HepG2 (cell line): Measurements from ENCODE around the gene TJP2. TPM values are rescaled to one million over a fixed set of nuclear protein-coding genes. Genes with fewer than 3 reads are reported as not detected.

Experiments
- BRF2 ChIP-seq: sonication (generic); formaldehyde crosslinking; IDR thresholded peaks from 2 replicates; pipeline ENCODE4 v1.8.1; 2022; ENCODE audit warnings: mild to moderate bottlenecking, missing genetic modification reagents
- ELF3 ChIP-seq: IDR thresholded peaks from 2 replicates; pipeline ENCODE4 v1.6.1; 2016; ENCODE audit warnings: missing genetic modification reagents, missing compliant biosample characterization
- FOXO4 ChIP-seq: sonication (generic); formaldehyde crosslinking; conservative IDR thresholded peaks from 2 replicates; pipeline ENCODE4 v1.8.1; 2023; ENCODE audit warnings: missing genetic modification reagents
- GPN1 ChIP-seq: sonication (generic); formaldehyde crosslinking; IDR thresholded peaks from 2 replicates; pipeline ENCODE4 v1.5.1; 2020; ENCODE audit warnings: missing genetic modification reagents, borderline replicate concordance
- HIC2 ChIP-seq: sonication (generic); formaldehyde crosslinking; IDR thresholded peaks from 2 replicates; pipeline ENCODE4 v1.9.0; 2022; ENCODE audit warnings: low read depth, missing genetic modification reagents
- IKZF4 ChIP-seq: sonication (generic); formaldehyde crosslinking; IDR thresholded peaks from 2 replicates; pipeline ENCODE4 v1.5.1; 2020; ENCODE audit warnings: borderline replicate concordance, mild to moderate bottlenecking, low read depth, missing genetic modification reagents; ENCODE audit errors: not compliant biosample characterization
- KDM5A ChIP-seq: fragments of 200-600 bp; sonication (generic); IDR thresholded peaks from 2 replicates; pipeline ENCODE4 v1.7.0; 2018; ENCODE audit warnings: antibody characterized with exemption, mild to moderate bottlenecking, low read length, borderline replicate concordance
- RBAK ChIP-seq: sonication (generic); formaldehyde crosslinking; IDR thresholded peaks from 2 replicates; pipeline ENCODE4 v1.5.1; 2020; ENCODE audit warnings: mild to moderate bottlenecking, missing genetic modification reagents
- RBFOX2 ChIP-seq: fragments of 200-400 bp; formaldehyde crosslinking; IDR thresholded peaks from 2 replicates; pipeline ENCODE4 v1.6.1; 2017; ENCODE audit warnings: low read depth, mild to moderate bottlenecking, low read length
- SCMH1 ChIP-seq: sonication (generic); formaldehyde crosslinking; IDR thresholded peaks from 2 replicates; pipeline ENCODE4 v1.9.0; 2021; ENCODE audit warnings: missing genetic modification reagents, mild to moderate bottlenecking, borderline replicate concordance
- SYNCRIP ChIP-seq: fragments of 200-400 bp; formaldehyde crosslinking; IDR thresholded peaks from 2 replicates; pipeline ENCODE4 v1.6.1; 2018; ENCODE audit warnings: mild to moderate bottlenecking, low read depth, low read length; ENCODE audit not compliant: insufficient read depth
- TERF1 ChIP-seq: sonication (generic); formaldehyde crosslinking; IDR thresholded peaks from 2 replicates; pipeline ENCODE4 v1.8.0; 2022; ENCODE audit warnings: mild to moderate bottlenecking, missing genetic modification reagents, moderate library complexity
- TRIM24 ChIP-seq: sonication (generic); formaldehyde crosslinking; IDR thresholded peaks from 2 replicates; pipeline ENCODE4 v1.8.0; 2022; ENCODE audit warnings: mild to moderate bottlenecking, missing genetic modification reagents
- ZBTB44 ChIP-seq: sonication (generic); formaldehyde crosslinking; IDR thresholded peaks from 2 replicates; pipeline ENCODE4 v1.4.0; 2020; ENCODE audit warnings: missing genetic modification reagents
- ZFP82 ChIP-seq: sonication (generic); formaldehyde crosslinking; IDR thresholded peaks from 2 replicates; pipeline ENCODE4 v1.5.1; 2020; ENCODE audit warnings: mild to moderate bottlenecking, missing genetic modification reagents, borderline replicate concordance
- ZNF292 ChIP-seq: sonication (generic); formaldehyde crosslinking; IDR thresholded peaks from 2 replicates; pipeline ENCODE4 v1.8.1; 2022; ENCODE audit warnings: mild to moderate bottlenecking, low read depth, missing genetic modification reagents, borderline replicate concordance
- ZNF451 ChIP-seq: sonication (generic); formaldehyde crosslinking; IDR thresholded peaks from 2 replicates; pipeline ENCODE4 v1.5.0; 2020; ENCODE audit warnings: mild to moderate bottlenecking, missing genetic modification reagents
- ZNF569 ChIP-seq: sonication (generic); formaldehyde crosslinking; IDR thresholded peaks from 2 replicates; pipeline ENCODE4 v1.5.0; 2020; ENCODE audit warnings: mild to moderate bottlenecking, missing genetic modification reagents, moderate library complexity, borderline replicate concordance
- ZNF580 ChIP-seq: IDR thresholded peaks from 2 replicates; pipeline ENCODE4 v1.6.1; 2016; ENCODE audit warnings: low read depth, borderline replicate concordance
- ZNF589 ChIP-seq: sonication (generic); formaldehyde crosslinking; conservative IDR thresholded peaks from 2 replicates; pipeline ENCODE4 v1.8.0; 2022; ENCODE audit warnings: mild to moderate bottlenecking, moderate library complexity, missing genetic modification reagents
- ZNF605 ChIP-seq: sonication (generic); formaldehyde crosslinking; IDR thresholded peaks from 2 replicates; pipeline ENCODE4 v1.8.0; 2022; ENCODE audit warnings: mild to moderate bottlenecking, missing genetic modification reagents
- ZNF713 ChIP-seq: sonication (generic); formaldehyde crosslinking; IDR thresholded peaks from 2 replicates; pipeline ENCODE4 v1.4.0; 2020; ENCODE audit warnings: mild to moderate bottlenecking, missing genetic modification reagents
- ZSCAN21 ChIP-seq: sonication (generic); formaldehyde crosslinking; IDR thresholded peaks from 2 replicates; pipeline ENCODE4 v1.8.0; 2022; ENCODE audit warnings: mild to moderate bottlenecking, missing genetic modification reagents, moderate library complexity, borderline replicate concordance
- polyA plus RNA-seq, 8 experiments: library from polyadenylated mRNA; depleted of rRNA in 3 of 8; stranded (reverse) in 7 of 8; unstranded in 1 of 8; fragments of >200 nt; fragmentation: Illumina TruSeq in 4 of 8; extraction: Trizol in 4 of 8; gene quantifications; 2 replicates each; pipeline versions ENCODE4 v1.2.1 to v1.2.3, GENCODE V29; 2011 to 2016; ENCODE audit warnings: low read depth in 4 of 8, missing spikeins in 1 of 8, mixed read lengths in 1 of 8; ENCODE audit not compliant: insufficient read depth in 1 of 8
- total RNA-seq, 5 experiments: library from RNA; depleted of rRNA; stranded (reverse); fragments of >200 nt; fragmentation: Illumina TruSeq; extraction: Trizol; gene quantifications; 2 replicates each; pipeline ENCODE4 v1.2.3, GENCODE V29; 2016; ENCODE audit warnings: low read depth in 1 of 5

Gene TJP2
- total and polyA plus RNA-seq, 2 of the 13 experiments (the other 11 are each of a cell fraction or from before 2014, with no cell fraction given), result 109 to 110 TPM

- TF ChIP-seq ZBTB44 (CRISPR knock-in tag) (no peak), TRIM24 (no peak), ZNF580 (CRISPR knock-in tag) (0 out of 2 replicates have a peak, but pooled peaks have one; percentile 44), ZNF569 (CRISPR knock-in tag) (no peak), SYNCRIP (no peak), FOXO4 (CRISPR knock-in tag) (no peak), RBAK (0 out of 2 replicates have a peak, but pooled peaks have one; percentile 9), ZNF605 (no peak), HIC2 (CRISPR knock-in tag) (no peak), ZNF713 (CRISPR knock-in tag) (no peak), GPN1 (CRISPR knock-in tag) (no peak), TERF1 (CRISPR knock-in tag) (no peak), ZNF589 (CRISPR knock-in tag) (no peak), ZNF451 (CRISPR knock-in tag) (no peak), KDM5A (no peak), ZSCAN21 (CRISPR knock-in tag) (0 out of 2 replicates have a peak, but pooled peaks have one; percentile 72), ZNF292 (CRISPR knock-in tag) (peak; percentile 35; the same call in 1 of the 2 replicates), BRF2 (CRISPR knock-in tag) (no peak), SCMH1 (CRISPR knock-in tag) (no peak), IKZF4 (CRISPR knock-in tag) (no peak), ZFP82 (CRISPR knock-in tag) (no peak), RBFOX2 (no peak), ELF3 (CRISPR knock-in tag) (no peak)
Measured at GRCh38 chr9:69131682-69132081, 42.4 kb upstream of the TJP2 start (continued).
